Fibroblast of gingiva (primary cell): ENCODE measurements around the gene MYO9A.

Source experiments
- DNase-seq: peaks from one replicate; pipeline ENCODE4 v3.0.0-alpha.2; 2011; ENCODE audit warnings: low read depth

MYO9A gene

DNA sequence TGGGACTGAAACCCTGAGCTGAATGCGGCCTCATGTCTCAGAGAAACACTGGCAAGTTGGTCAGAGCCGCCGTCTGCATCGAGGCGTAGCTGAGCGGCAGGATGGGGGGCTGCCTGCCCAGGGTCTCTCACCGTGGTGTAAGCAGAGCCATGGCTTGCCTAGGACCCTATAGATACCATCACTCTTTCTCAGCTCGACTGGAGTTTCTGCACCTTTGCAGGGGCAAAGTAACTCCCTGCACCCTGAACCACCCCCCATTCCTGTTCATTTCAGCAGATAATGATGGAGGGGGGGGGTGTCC is 336.0 kb downstream of the MYO9A start:
- no peak for DNase-seq

DNA sequence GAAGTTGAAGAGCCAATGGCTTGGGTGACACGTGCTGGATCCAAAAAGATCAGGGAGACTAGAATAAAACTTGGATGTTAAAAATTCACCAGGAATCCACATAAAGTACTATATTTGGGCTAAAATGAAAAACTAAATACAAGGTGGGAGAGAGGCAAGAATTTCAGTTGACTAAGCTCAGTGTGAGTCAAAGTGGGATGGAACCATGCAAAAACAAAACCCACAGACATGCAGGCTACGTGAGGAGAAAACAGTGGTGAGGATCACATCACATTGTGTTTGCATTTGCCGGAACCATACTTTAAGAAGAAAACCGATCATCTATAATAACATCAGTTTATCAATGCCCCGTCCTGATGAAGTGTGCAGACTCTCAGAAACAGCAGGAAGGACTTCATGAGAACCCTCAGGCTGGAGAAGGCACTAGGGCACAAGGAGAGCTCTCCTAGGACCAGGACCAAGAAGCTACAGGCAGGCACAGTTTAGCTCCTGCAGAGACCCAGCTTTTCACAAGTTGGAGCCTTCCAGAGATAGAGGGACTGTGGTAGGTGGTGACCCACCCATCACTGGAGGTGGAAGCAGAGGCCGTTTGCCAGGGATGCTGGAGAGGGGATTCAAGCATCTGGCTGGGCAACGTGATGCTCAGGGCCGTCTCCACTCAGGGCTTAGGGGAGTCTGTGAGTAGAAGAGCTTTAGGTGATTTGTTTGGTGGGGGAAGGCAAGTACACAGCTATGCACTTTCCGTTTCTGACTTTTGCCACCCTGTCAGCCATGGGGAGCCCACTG is 336.6 kb downstream of the MYO9A start:
- DNase-seq, result no peak

DNA sequence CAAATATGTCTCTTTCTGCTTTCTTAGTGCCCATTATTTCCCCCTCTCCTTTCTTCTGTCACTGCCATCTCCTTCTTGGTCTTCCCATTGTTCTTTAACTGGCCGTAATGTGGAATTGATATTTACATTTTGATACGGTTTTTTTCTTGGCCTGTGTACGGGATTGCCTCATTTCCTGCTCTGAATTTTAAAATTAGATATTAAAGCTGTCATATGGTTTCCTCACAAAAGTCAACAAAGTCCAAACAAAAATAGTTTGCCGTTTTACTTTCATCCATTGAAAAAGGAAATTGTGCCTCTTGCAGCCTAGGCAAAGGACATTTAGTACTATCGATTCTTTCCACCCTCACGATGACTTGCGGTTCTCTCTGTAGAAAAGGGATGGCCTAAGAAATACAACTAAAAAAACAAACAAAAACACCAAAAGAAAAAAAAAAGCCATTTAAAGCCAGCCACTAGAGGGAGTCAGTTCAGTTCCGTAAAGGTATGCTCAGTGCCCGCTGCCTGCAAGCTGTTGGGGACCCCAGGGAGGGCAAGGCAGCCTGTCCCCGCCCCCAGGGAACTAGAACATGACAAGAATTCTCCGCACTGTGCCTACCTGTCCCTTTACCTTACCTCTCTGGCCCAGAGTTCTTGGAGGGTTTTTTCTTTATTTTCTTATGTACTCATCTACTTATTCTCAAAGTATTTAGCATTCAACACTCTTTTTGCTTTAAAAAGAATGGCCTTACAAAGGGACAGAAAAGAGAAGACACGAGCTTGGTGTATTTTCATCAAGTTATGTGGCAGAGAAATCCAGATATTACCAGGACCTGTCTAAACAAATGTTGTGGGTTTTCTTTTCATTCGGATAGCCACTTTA is 337.6 kb downstream of the MYO9A start:
- DNase-seq, result peak; percentile 78

DNA sequence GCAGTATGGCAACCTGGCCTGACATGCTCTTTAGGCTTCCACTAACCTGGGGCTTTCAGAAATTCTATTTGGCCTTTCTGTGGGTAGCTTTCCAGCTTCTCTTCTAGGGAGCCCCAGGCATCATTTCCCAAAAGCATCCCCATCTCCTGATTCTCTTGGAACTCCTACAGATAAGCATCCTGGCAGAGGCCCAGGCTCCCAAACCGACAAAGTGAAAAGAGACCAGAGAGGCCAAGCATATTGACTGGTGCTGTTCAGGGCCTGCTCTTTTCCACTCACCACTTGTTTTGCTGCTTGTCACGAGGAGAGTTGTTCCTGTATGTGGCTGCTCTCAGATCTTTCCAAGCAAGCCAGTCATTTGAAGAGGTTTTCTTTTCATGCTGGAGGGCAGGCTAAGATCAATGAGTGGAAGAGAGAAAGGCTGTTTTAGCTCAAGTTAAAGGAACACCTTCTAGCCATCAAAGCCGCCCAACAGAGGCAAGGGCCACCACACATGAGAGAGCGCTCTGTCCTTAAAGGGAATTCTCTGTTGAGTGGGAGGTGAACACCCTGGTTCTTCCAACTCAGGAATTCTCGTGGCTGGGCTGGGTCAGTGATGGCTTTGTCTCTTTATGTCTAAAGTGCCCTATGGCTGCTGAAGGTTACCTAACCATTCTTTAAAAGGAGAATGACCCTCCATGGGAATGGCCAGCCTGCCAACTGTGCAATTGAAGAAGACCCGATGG is 338.7 kb downstream of the MYO9A start:
- no peak for DNase-seq

DNA sequence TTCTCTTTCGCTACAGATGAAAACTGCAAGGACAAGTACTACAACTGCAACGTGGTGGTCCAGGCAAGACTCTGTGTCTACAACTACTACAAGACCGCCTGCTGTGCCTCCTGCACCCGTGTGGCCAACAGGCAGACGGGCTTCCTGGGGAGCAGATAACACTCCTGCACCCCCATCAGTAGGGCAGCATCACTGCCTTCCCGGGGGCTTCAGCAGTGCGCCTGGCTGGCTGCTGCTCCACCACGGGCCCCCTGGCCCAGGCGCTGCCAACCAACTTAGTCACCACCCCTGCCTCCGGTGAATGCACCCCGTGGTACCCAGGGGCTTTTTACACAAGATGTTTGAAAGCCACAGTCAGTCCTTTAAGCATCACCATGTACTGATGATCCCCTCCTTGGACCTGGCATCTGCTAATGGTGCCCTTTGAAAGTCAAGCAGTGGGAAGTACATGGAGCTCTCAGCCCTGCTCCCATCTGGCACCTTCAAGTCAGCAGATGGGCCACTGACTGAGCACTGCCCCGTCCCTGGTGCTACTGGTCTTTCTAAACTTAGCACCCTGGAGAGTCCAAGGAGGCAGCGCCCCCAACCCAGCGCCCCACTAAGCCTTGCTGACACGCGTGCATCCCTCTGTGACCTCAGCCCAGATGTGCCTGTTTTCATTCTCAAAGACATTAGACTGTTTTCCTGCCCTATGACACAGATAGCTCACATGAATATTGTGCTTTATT is 340.6 kb downstream of the MYO9A start:
- no peak for DNase-seq

DNA sequence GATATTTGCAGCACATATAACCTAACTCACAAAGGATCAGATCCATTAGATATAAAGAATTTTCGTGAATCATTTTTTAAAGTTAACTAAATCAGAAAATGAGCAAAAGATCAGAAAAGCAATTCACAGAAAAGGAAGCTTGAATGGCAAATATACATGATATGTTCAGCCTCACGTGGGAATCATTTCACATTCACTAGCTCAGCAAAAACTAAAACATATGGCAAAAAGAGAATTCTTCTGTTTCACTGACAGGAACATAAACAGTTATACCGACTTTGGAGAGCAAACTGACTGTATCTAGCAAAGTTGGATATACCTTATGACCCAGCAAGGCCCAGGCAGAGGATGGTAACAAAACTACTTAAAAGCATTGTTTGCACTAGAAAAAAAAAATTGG is 341.6 kb downstream of the MYO9A start:
- DNase-seq, result no peak

DNA sequence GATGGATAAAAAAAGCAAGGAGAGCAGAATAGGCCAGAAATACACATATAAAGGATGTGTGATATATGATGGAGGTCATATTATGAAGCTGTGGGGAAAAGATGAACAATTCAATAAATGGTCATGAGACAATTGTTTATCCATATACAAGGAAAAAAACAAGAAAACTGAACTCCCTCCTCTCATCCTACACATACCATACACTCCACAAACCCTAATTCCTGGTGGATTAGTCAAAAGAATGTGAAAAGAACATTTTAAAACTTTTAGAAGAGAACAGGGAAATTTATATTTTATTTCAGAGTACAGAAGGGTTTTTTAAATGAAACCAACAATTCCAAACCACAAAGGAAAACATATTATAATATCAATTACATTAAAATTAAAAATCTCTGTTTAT is 342.1 kb downstream of the MYO9A start:
- DNase-seq, result no peak

DNA sequence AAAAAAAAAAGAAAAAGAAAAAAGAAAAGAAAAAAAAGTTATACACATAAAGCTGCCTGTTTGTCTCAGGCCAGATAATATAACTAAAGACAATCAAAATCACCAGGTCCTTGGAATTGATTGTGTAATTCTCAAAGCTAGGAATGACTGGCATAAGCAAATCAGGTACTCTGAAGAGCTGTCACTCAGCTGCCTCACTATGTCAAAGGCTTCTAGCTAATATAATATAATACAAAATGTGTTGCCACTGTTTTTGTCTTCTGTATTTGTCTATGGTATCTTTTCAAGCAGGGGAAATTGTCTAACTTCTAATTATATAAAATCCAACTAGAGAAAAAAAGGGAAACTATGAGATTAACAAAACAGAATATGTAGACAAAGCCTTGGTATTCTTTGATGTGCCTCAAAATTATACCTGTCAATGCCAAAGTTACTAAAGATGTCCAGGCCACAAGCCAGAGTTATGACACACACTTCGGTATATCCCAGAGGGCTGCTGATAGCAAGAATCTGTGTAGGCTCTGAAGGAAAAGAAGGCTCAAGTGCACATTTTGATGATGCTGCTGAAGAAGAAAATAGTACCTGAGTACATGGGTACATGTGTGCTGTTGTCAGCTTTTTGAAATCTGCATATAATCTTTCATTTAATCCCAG is 344.6 kb downstream of the MYO9A start:
- DNase-seq, result no peak
